Prostate gland (tissue), 2 donors: ENCODE measurements around the gene TMEM161A.
"Not testable (repeated sequence)": the region's sequence is repeated elsewhere in the genome, so short reads cannot be mapped to it uniquely, and the experiment has no call there.

Experiments used
- POLR2A ChIP-seq: fragments of 450-650 bp; IDR thresholded peaks from one replicate; pipeline ENCODE4 v1.6.1; 2016; ENCODE audit warnings: antibody characterized with exemption, mild to moderate bottlenecking
- POLR2AphosphoS5 ChIP-seq: sonication (generic); formaldehyde crosslinking; IDR thresholded peaks from one replicate; pipeline ENCODE4 v1.6.1; 2017; ENCODE audit warnings: antibody characterized with exemption
- TF ChIP-seq, protein P1 (sequence below), 4 experiments: fragments of 200-600 bp in 2 of 4; fragments of 450-650 bp in 2 of 4; sonication (generic) in 2 of 4; IDR thresholded peaks; 1 replicate in 3 of 4; 2 replicates in 1 of 4; pipeline ENCODE4 v1.5.1; 2016 to 2019; ENCODE audit warnings: antibody characterized with exemption in 4 of 4, mild to moderate bottlenecking in 2 of 4, moderate library complexity in 2 of 4

- TF ChIP-seq POLR2AphosphoS5, POLR2A: not testable (repeated sequence)
- TF ChIP-seq, protein P1, sequence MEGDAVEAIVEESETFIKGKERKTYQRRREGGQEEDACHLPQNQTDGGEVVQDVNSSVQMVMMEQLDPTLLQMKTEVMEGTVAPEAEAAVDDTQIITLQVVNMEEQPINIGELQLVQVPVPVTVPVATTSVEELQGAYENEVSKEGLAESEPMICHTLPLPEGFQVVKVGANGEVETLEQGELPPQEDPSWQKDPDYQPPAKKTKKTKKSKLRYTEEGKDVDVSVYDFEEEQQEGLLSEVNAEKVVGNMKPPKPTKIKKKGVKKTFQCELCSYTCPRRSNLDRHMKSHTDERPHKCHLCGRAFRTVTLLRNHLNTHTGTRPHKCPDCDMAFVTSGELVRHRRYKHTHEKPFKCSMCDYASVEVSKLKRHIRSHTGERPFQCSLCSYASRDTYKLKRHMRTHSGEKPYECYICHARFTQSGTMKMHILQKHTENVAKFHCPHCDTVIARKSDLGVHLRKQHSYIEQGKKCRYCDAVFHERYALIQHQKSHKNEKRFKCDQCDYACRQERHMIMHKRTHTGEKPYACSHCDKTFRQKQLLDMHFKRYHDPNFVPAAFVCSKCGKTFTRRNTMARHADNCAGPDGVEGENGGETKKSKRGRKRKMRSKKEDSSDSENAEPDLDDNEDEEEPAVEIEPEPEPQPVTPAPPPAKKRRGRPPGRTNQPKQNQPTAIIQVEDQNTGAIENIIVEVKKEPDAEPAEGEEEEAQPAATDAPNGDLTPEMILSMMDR (IDR thresholded peaks at IDR 0.05) = not testable (repeated sequence)
Measured at GRCh38 chr19:19106938-19107337, 31.3 kb downstream of the TMEM161A start.
